ENCODE measurements around the gene ITGA11. TPM values are rescaled to one million over a fixed set of nuclear protein-coding genes. Genes with fewer than 3 reads are reported as not detected.

The ITGA11 gene
- total RNA-seq, 4 donors from 2014 or later = 0.48 to 10.6 (median 2.6) TPM

DNA sequence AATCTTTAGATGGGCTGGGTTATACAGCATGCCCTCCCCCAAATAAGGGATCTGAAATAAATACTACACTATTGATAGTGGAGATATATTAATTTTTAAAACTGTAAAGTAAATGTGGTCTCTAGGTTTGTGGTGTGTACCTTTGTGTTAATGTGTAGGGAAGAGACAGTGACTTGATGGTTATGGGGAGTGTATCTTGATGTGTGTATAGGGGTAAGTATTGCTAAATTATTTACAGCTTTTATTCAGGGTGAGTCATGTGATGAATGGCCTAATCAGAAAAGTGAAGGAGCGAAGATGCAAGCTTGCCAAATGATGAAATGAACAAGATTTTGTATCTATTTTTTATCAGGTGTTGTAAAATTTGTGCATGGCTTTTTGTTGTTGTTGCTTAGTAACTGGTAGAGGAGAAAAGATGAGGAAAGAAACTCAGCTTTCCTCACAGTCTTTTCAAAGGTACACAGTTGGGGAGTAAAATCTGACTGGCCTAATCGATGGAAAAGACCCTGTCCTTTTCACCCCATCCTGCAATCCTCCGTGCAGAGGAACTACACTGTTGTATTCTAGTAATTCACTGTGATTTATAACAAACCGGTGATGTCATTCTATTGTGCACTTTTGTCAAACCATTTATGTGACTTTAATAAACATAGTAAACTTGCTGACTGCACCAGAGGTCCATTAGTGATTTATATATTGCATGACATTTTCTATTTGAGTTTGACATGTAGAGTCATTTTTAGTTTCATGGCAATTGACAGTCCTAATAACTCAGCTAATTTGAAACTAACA, 136.8 kb downstream of the ITGA11 start:
- TF ChIP-seq, protein P1, sequence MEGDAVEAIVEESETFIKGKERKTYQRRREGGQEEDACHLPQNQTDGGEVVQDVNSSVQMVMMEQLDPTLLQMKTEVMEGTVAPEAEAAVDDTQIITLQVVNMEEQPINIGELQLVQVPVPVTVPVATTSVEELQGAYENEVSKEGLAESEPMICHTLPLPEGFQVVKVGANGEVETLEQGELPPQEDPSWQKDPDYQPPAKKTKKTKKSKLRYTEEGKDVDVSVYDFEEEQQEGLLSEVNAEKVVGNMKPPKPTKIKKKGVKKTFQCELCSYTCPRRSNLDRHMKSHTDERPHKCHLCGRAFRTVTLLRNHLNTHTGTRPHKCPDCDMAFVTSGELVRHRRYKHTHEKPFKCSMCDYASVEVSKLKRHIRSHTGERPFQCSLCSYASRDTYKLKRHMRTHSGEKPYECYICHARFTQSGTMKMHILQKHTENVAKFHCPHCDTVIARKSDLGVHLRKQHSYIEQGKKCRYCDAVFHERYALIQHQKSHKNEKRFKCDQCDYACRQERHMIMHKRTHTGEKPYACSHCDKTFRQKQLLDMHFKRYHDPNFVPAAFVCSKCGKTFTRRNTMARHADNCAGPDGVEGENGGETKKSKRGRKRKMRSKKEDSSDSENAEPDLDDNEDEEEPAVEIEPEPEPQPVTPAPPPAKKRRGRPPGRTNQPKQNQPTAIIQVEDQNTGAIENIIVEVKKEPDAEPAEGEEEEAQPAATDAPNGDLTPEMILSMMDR (IDR thresholded peaks at IDR 0.05) = no peak
- ATAC-seq (ENCODE audit: low FRiP score) (peak; percentile 56), DNase-seq (ENCODE audit: low spot score) (no peak)

DNA sequence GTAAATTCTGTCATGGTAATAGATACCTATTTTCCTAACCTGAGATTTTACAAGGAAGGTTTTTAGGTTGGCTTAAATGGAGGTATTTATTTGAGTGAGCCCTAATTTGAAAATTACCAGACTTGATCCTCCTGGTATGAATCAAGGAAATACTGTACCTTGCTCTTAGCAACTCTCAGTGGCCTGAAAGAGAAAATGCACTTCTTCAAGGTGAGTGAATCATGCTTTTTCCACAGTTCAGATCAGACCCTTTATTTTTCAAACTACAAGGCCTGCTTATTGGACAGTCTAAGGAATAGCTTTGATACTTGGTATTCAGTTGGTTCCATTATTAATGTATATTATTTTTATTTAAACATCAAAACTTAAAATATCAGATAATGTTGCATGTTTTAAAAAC, 139.0 kb downstream of the ITGA11 start:
- DNase-seq (ENCODE audit: low spot score) = no peak
- ATAC-seq (ENCODE audit: low FRiP score) = no peak
- TF ChIP-seq, protein P1 (IDR thresholded peaks at IDR 0.05) = no peak

DNA sequence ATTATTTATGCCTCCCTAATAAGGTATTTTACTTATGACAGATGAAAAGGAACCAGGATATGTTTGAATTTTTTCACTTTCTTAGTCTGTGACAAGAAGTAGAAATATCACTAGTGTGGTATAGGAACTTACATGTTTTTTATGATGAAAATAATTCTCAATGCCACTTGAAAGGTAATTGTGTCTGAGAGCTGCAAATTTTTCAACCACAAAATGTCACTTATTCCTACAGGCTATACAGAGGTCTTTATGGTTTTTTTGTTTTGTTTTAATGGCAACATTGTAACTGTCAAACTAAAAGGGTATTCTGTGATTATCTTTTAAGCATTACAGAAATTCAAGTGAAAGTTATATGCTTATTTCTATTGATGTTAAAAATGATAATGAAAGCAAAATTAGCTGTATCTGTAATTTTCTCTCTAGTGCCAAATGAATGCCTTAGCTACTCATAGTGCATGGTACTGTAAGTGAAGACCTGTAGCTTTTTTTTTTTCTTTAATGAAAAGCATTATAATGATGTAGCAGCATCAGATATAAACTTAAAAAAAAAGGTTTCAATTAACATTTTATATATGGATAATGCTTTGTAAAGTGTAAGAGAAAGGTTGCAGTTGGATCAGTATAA, 139.7 kb downstream of the ITGA11 start:
- ATAC-seq (ENCODE audit: low FRiP score) (no peak), DNase-seq (ENCODE audit: low spot score) (no peak)
- TF ChIP-seq, protein P1 (IDR thresholded peaks at IDR 0.05) = no peak

DNA sequence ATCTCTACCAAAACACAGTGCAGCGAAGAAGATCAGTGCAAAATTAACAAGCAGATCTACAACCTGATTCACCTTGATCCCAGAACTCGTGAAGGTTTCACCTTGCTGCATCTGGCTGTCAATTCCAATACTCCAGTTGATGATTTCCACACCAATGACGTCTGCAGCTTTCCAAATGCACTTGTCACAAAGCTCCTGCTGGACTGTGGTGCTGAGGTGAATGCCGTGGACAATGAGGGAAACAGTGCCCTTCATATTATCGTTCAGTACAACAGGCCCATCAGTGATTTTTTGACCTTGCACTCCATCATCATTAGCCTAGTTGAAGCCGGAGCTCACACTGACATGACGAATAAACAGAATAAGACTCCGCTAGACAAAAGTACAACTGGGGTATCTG, 141.2 kb downstream of the ITGA11 start:
- TF ChIP-seq, protein P1 (IDR thresholded peaks at IDR 0.05) = no peak
- ATAC-seq (ENCODE audit: low FRiP score) (no peak), DNase-seq (ENCODE audit: low spot score) (no peak)

DNA sequence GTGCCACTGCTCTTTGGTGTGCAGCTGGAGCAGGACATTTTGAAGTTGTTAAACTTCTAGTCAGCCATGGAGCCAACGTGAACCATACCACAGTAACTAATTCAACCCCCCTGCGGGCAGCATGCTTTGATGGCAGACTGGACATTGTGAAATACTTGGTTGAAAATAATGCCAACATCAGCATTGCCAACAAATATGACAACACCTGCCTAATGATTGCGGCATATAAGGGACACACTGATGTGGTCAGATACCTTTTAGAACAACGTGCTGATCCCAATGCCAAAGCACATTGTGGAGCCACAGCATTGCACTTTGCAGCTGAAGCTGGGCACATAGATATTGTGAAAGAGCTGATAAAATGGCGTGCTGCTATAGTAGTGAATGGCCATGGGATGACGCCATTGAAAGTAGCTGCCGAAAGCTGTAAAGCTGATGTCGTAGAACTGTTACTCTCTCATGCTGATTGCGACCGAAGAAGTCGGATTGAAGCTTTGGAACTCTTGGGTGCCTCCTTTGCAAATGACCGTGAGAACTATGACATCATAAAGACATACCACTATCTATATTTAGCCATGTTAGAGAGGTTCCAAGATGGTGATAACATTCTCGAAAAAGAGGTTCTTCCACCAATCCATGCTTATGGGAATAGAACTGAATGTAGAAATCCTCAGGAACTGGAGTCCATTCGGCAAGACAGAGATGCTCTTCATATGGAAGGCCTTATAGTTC, 142.2 kb downstream of the ITGA11 start:
- ATAC-seq (ENCODE audit: low FRiP score) (no peak), DNase-seq (ENCODE audit: low spot score) (no peak)
- TF ChIP-seq, protein P1 (IDR thresholded peaks at IDR 0.05) = no peak

DNA sequence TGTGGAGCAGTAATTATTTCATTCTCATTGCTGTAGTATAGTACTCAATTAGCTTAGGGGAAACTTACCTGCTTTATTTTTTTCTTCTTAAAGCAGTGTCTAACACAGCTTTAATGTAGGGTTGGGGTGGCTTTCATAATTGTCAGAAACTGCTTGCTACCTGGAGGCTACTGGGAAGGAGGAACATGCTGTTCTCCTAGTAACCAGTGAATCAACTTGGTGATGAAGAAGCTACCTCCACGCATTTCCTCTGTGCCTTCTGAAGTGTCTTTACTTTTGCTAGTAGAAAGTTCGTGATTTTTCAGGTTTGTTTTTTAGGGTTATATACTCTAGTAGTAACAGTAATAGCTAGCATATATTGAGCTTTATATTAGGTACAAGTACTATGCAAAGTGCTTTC, 142.9 kb downstream of the ITGA11 start:
- no peak for ATAC-seq (ENCODE audit: low FRiP score)
- TF ChIP-seq, protein P1 (IDR thresholded peaks at IDR 0.05) = no peak
- DNase-seq (ENCODE audit: low spot score) = no peak

Measured in omental fat pad (tissue), 4 donors.